T-helper 17 cell (primary cell): Measurements from ENCODE around the gene FANCC. TPM values are rescaled to one million over a fixed set of nuclear protein-coding genes. Genes with fewer than 3 reads are reported as not detected.
"Not testable (repeated sequence)": the region's sequence is repeated elsewhere in the genome, so short reads cannot be mapped to it uniquely, and the experiment has no call there.

Experiments
- ATAC-seq: fragments of 150-1000 bp; cut with Tn5 transposase; 2 replicates; pipeline ENCODE4 v1.10.0; 2021; ENCODE audit warnings: mild to moderate bottlenecking, moderate library complexity
- DNase-seq, 3 donors: peaks; one replicate each; pipeline versions ENCODE4 v3.0.0 to v3.0.0-alpha.2; 2020 to 2021
- H3K9me3 ChIP-seq: one replicate; pipeline ENCODE4 v1.7.0; 2013; ENCODE audit warnings: low read length, mild to moderate bottlenecking; ENCODE audit not compliant: control insufficient read depth, poor library complexity, severe bottlenecking
- H3K27ac Mint-ChIP-seq: one replicate; pipeline ENCODE4 v1.8.0; 2022; ENCODE audit warnings: mild to moderate bottlenecking, moderate library complexity, mixed read lengths
- H3K27me3 Mint-ChIP-seq: one replicate; pipeline ENCODE4 v1.8.0; 2022; ENCODE audit warnings: mixed read lengths
- H3K36me3 Mint-ChIP-seq: one replicate; pipeline ENCODE4 v1.8.0; 2022; ENCODE audit warnings: low read depth, mixed read lengths
- H3K4me1 Mint-ChIP-seq: one replicate; pipeline ENCODE4 v1.8.0; 2022; ENCODE audit warnings: mild to moderate bottlenecking, mixed read lengths
- H3K4me3 Mint-ChIP-seq: one replicate; pipeline ENCODE4 v1.8.0; 2022; ENCODE audit warnings: mild to moderate bottlenecking, moderate library complexity, mixed read lengths
- total RNA-seq, 4 donors: library from RNA in 2 of 4; stranded (reverse) in 2 of 4; gene quantifications; one replicate each; pipeline ENCODE4 v1.2.3 and lab custom pipeline; 2022 to 2026

FANCC gene
- total RNA-seq, 2 donors from 2014 or later, result 3.7 to 3.9 TPM

GRCh38 chr9:95285307-95285706, 32.2 kb downstream of the FANCC start:
- no peak for ATAC-seq
- H3K27ac Mint-ChIP-seq, result no peak overlapping the region
- no peak for DNase-seq
- no peaks in the 10 kb centered on the region for H3K9me3 ChIP-seq
- H3K4me3 Mint-ChIP-seq, result no peak overlapping the region
- H3K36me3 Mint-ChIP-seq, result no peaks in the 10 kb centered on the region
- no peaks in the 10 kb centered on the region for H3K4me1 Mint-ChIP-seq
- H3K27me3 Mint-ChIP-seq, result no peaks in the 10 kb centered on the region

GRCh38 chr9:95284162-95285080, 33.1 kb downstream of the FANCC start:
- H3K27me3 Mint-ChIP-seq, result no peaks in the 10 kb centered on the region
- DNase-seq (no peak), ATAC-seq (no peak)
- H3K4me1 Mint-ChIP-seq, result no peaks in the 10 kb centered on the region
- no peak overlapping the region for H3K4me3 Mint-ChIP-seq
- no peaks in the 10 kb centered on the region for H3K9me3 ChIP-seq
- no peak overlapping the region for H3K27ac Mint-ChIP-seq
- H3K36me3 Mint-ChIP-seq, result no peaks in the 10 kb centered on the region

GRCh38 chr9:95283673-95284072, 33.8 kb downstream of the FANCC start:
- no peaks in the 10 kb centered on the region for H3K27me3 Mint-ChIP-seq
- no peak for ATAC-seq
- no peaks in the 10 kb centered on the region for H3K9me3 ChIP-seq
- no peaks in the 10 kb centered on the region for H3K36me3 Mint-ChIP-seq
- no peak overlapping the region for H3K27ac Mint-ChIP-seq
- H3K4me3 Mint-ChIP-seq, result no peak overlapping the region
- H3K4me1 Mint-ChIP-seq, result no peaks in the 10 kb centered on the region
- no peak for DNase-seq

GRCh38 chr9:95282332-95282731, 35.2 kb downstream of the FANCC start:
- ATAC-seq (no peak), DNase-seq (no peak)
- no peaks in the 10 kb centered on the region for H3K27me3 Mint-ChIP-seq
- H3K9me3 ChIP-seq, result no peaks in the 10 kb centered on the region
- no peak overlapping the region for H3K27ac Mint-ChIP-seq
- no peaks in the 10 kb centered on the region for H3K36me3 Mint-ChIP-seq
- no peaks in the 10 kb centered on the region for H3K4me1 Mint-ChIP-seq
- H3K4me3 Mint-ChIP-seq, result no peak overlapping the region

- H3K9me3 ChIP-seq, result no peaks in the 10 kb centered on the region
- no peaks in the 10 kb centered on the region for H3K4me1 Mint-ChIP-seq
- no peak for DNase-seq
- no peaks in the 10 kb centered on the region for H3K36me3 Mint-ChIP-seq
- no peak for ATAC-seq
- peaks cover 5% of the 10 kb centered on the region for H3K27me3 Mint-ChIP-seq
- no peak overlapping the region for H3K4me3 Mint-ChIP-seq
- no peak overlapping the region for H3K27ac Mint-ChIP-seq
Measured at GRCh38 chr9:95280745-95281144, 36.8 kb downstream of the FANCC start.

- no peaks in the 10 kb centered on the region for H3K9me3 ChIP-seq
- Mint-ChIP-seq H3K27me3 (peaks cover 5% of the 10 kb centered on the region), H3K4me1 (no peaks in the 10 kb centered on the region), H3K27ac (no peak overlapping the region), H3K4me3 (no peak overlapping the region), H3K36me3 (no peaks in the 10 kb centered on the region)
- DNase-seq (no peak), ATAC-seq (no peak)
Measured at GRCh38 chr9:95277509-95277908, 40.0 kb downstream of the FANCC start.

- no peaks in the 10 kb centered on the region for H3K9me3 ChIP-seq
- DNase-seq (no peak), ATAC-seq (no peak)
- H3K4me1 Mint-ChIP-seq, result no peaks in the 10 kb centered on the region
- no peak overlapping the region for H3K4me3 Mint-ChIP-seq
- H3K36me3 Mint-ChIP-seq, result no peaks in the 10 kb centered on the region
- no peak overlapping the region for H3K27ac Mint-ChIP-seq
- peaks cover 5% of the 10 kb centered on the region for H3K27me3 Mint-ChIP-seq
Measured at GRCh38 chr9:95276395-95276954, 41.0 kb downstream of the FANCC start.

GRCh38 chr9:95274160-95274559, 43.3 kb downstream of the FANCC start:
- H3K9me3 ChIP-seq, H3K27me3 Mint-ChIP-seq, H3K4me1 Mint-ChIP-seq, H3K27ac Mint-ChIP-seq, H3K4me3 Mint-ChIP-seq, DNase-seq, H3K36me3 Mint-ChIP-seq, ATAC-seq: not testable (repeated sequence)

- no peaks in the 10 kb centered on the region for H3K9me3 ChIP-seq
- H3K4me3 Mint-ChIP-seq, result no peak overlapping the region
- ATAC-seq (peak; percentile 25), DNase-seq (no peak)
- no peaks in the 10 kb centered on the region for H3K36me3 Mint-ChIP-seq
- no peak overlapping the region for H3K27ac Mint-ChIP-seq
- H3K4me1 Mint-ChIP-seq, result peaks cover 3% of the 10 kb centered on the region
- H3K27me3 Mint-ChIP-seq, result peaks cover 5% of the 10 kb centered on the region
Measured at GRCh38 chr9:95273369-95274022, 44.0 kb downstream of the FANCC start.

- Mint-ChIP-seq H3K27ac (no peak overlapping the region), H3K36me3 (no peaks in the 10 kb centered on the region)
- ATAC-seq, result no peak
Measured at GRCh38 chr9:95272830-95273229, 44.7 kb downstream of the FANCC start.

GRCh38 chr9:95270790-95271189, 46.7 kb downstream of the FANCC start:
- no peaks in the 10 kb centered on the region for H3K9me3 ChIP-seq
- Mint-ChIP-seq H3K27ac (no peak overlapping the region), H3K36me3 (no peaks in the 10 kb centered on the region), H3K4me3 (no peak overlapping the region), H3K27me3 (no peaks in the 10 kb centered on the region), H3K4me1 (peaks cover 9% of the 10 kb centered on the region)
- ATAC-seq (no peak), DNase-seq (no peak)

More at GRCh38 chr9:95272830-95273229, 44.7 kb downstream of the FANCC start:
- H3K9me3 ChIP-seq, result no peaks in the 10 kb centered on the region
- H3K4me3 Mint-ChIP-seq, result no peak overlapping the region
- no peak for DNase-seq
- H3K4me1 Mint-ChIP-seq, result peaks cover 3% of the 10 kb centered on the region
- H3K27me3 Mint-ChIP-seq, result peaks cover 5% of the 10 kb centered on the region

GRCh38 chr9:95269803-95270773, 47.4 kb downstream of the FANCC start:
- H3K27ac Mint-ChIP-seq, DNase-seq, H3K9me3 ChIP-seq, H3K36me3 Mint-ChIP-seq, H3K4me1 Mint-ChIP-seq, H3K4me3 Mint-ChIP-seq, ATAC-seq, H3K27me3 Mint-ChIP-seq: not testable (repeated sequence)

- no peaks in the 10 kb centered on the region for H3K27me3 Mint-ChIP-seq
- no peak for ATAC-seq
Measured at GRCh38 chr9:95268681-95269080, 48.8 kb downstream of the FANCC start.

More at GRCh38 chr9:95268681-95269080, 48.8 kb downstream of the FANCC start:
- Mint-ChIP-seq H3K4me1 (peaks cover 9% of the 10 kb centered on the region), H3K36me3 (no peaks in the 10 kb centered on the region), H3K27ac (no peak overlapping the region), H3K4me3 (no peak overlapping the region)
- no peaks in the 10 kb centered on the region for H3K9me3 ChIP-seq
- no peak for DNase-seq
